ENCODE data around the gene C1QTNF1. TPM values are rescaled to one million over a fixed set of nuclear protein-coding genes. Genes with fewer than 3 reads are reported as not detected.
A peak's percentile ranks its signal among the peaks of the same experiment; 100 is the strongest.

C1QTNF1 gene
- total RNA-seq, 1 donor from 2014 or later: 0.26 TPM

GRCh38 chr17:79085154-79085920 is 61.4 kb downstream of the C1QTNF1 start:
- DNase-seq (ENCODE audit: low spot score): no peak
- Mint-ChIP-seq H3K27me3 (ENCODE audit: unreplicated experiment) (peaks cover 7% of the 10 kb centered on the region), H3K36me3 (ENCODE audit: low read depth, unreplicated experiment) (peaks cover 12% of the 10 kb centered on the region), H3K27ac (ENCODE audit: unreplicated experiment) (no peak overlapping the region), H3K4me1 (ENCODE audit: unreplicated experiment) (peaks cover 1% of the 10 kb centered on the region), H3K4me3 (ENCODE audit: unreplicated experiment) (no peak overlapping the region), H3K9me3 (ENCODE audit: unreplicated experiment) (no peaks in the 10 kb centered on the region)
- no peak for TF ChIP-seq CTCF (IDR thresholded peaks at IDR 0.05; ENCODE audit: unreplicated experiment)

GRCh38 chr17:79085921-79086551 is 62.1 kb downstream of the C1QTNF1 start:
- Mint-ChIP-seq H3K4me1 (ENCODE audit: unreplicated experiment) (no peaks in the 10 kb centered on the region), H3K4me3 (ENCODE audit: unreplicated experiment) (peak overlapping the region; percentile 73), H3K36me3 (ENCODE audit: low read depth, unreplicated experiment) (peaks cover 5% of the 10 kb centered on the region), H3K27ac (ENCODE audit: unreplicated experiment) (no peak overlapping the region), H3K27me3 (ENCODE audit: unreplicated experiment) (peaks cover 9% of the 10 kb centered on the region), H3K9me3 (ENCODE audit: unreplicated experiment) (no peaks in the 10 kb centered on the region)
- DNase-seq (ENCODE audit: low spot score): no peak
- TF ChIP-seq CTCF (IDR thresholded peaks at IDR 0.05; ENCODE audit: unreplicated experiment): no peak

- Mint-ChIP-seq H3K4me3 (ENCODE audit: unreplicated experiment) (peak overlapping the region; percentile 73), H3K27ac (ENCODE audit: unreplicated experiment) (no peak overlapping the region), H3K27me3 (ENCODE audit: unreplicated experiment) (peaks cover 8% of the 10 kb centered on the region), H3K36me3 (ENCODE audit: low read depth, unreplicated experiment) (peaks cover 2% of the 10 kb centered on the region), H3K4me1 (ENCODE audit: unreplicated experiment) (no peaks in the 10 kb centered on the region), H3K9me3 (ENCODE audit: unreplicated experiment) (no peaks in the 10 kb centered on the region)
- TF ChIP-seq CTCF (IDR thresholded peaks at IDR 0.05; ENCODE audit: unreplicated experiment): no peak
- no peak for DNase-seq (ENCODE audit: low spot score)
Observed at GRCh38 chr17:79086609-79087427, 62.8 kb downstream of the C1QTNF1 start.

- no peaks in the 10 kb centered on the region for H3K4me1 Mint-ChIP-seq (ENCODE audit: unreplicated experiment)
- H3K36me3 Mint-ChIP-seq (ENCODE audit: low read depth, unreplicated experiment): no peaks in the 10 kb centered on the region
- peaks cover 6% of the 10 kb centered on the region for H3K27me3 Mint-ChIP-seq (ENCODE audit: unreplicated experiment)
- TF ChIP-seq CTCF (IDR thresholded peaks at IDR 0.05; ENCODE audit: unreplicated experiment): peak; percentile 95
- DNase-seq (ENCODE audit: low spot score): peak; percentile 89
- no peaks in the 10 kb centered on the region for H3K9me3 Mint-ChIP-seq (ENCODE audit: unreplicated experiment)
- no peak overlapping the region for H3K4me3 Mint-ChIP-seq (ENCODE audit: unreplicated experiment)
- H3K27ac Mint-ChIP-seq (ENCODE audit: unreplicated experiment): no peak overlapping the region
Observed at GRCh38 chr17:79087428-79088143, 63.6 kb downstream of the C1QTNF1 start.
